Activated CD8-positive, alpha-beta T cell treated with anti-CD3 and anti-CD28 coated beads, Interleukin-2, amount 10 ng/mL, durations not matched to agents 7 days and 5 days (primary cell): Measurements from ENCODE around the gene RSAD1. TPM values are rescaled to one million over a fixed set of nuclear protein-coding genes. Genes with fewer than 3 reads are reported as not detected.

Experiments used
- ATAC-seq: fragments of 150-1000 bp; cut with Tn5 transposase; one replicate; pipeline ENCODE4 v1.10.0; 2021; ENCODE audit warnings: moderate library complexity
- CTCF ChIA-PET: fragments of 350-600 bp; sonication (Branson Sonifier 250); formaldehyde crosslinking; loops from one replicate; lab custom pipeline; 2021; ENCODE audit warnings: antibody characterized with exemption; lab: Charles Lee
- POLR2A ChIA-PET: fragments of 350-600 bp; sonication (Branson Sonifier 250); formaldehyde crosslinking; loops from one replicate; lab custom pipeline; 2021; ENCODE audit warnings: antibody characterized with exemption; lab: Charles Lee
- DNase-seq: peaks from one replicate; pipeline ENCODE4 v3.0.0-alpha.2; 2020
- H3K27ac Mint-ChIP-seq: one replicate; pipeline ENCODE4 v1.8.0; 2021; ENCODE audit warnings: mild to moderate bottlenecking, mixed read lengths
- H3K27me3 Mint-ChIP-seq: one replicate; pipeline ENCODE4 v1.8.0; 2021; ENCODE audit warnings: low read depth, mixed read lengths
- H3K36me3 Mint-ChIP-seq: one replicate; pipeline ENCODE4 v1.8.0; 2021; ENCODE audit warnings: low read depth, mixed read lengths
- H3K4me1 Mint-ChIP-seq: one replicate; pipeline ENCODE4 v1.8.0; 2021; ENCODE audit warnings: low read depth, mixed read lengths
- H3K4me3 Mint-ChIP-seq: one replicate; pipeline ENCODE4 v1.8.0; 2021; ENCODE audit warnings: mild to moderate bottlenecking, mixed read lengths
- H3K9me3 Mint-ChIP-seq: one replicate; pipeline ENCODE4 v1.8.0; 2022; ENCODE audit warnings: mixed read lengths; ENCODE audit not compliant: insufficient read depth
- total RNA-seq, 2 experiments: library from RNA; stranded (reverse); gene quantifications; one replicate each; pipeline ENCODE4 v1.2.3, GENCODE V29; 2021

RSAD1 gene
- total RNA-seq, 2 experiments from 2014 or later = 26.6 to 28.4 TPM

GRCh38 chr17:50499721-50500120, 21.1 kb downstream of the RSAD1 start:
- H3K27me3 Mint-ChIP-seq = peaks cover 2% of the 10 kb centered on the region

GRCh38 chr17:50501054-50501453, 22.4 kb downstream of the RSAD1 start:
- peak; percentile 47 for DNase-seq
- no peaks in the 10 kb centered on the region for H3K9me3 Mint-ChIP-seq

More at GRCh38 chr17:50499721-50500120, 21.1 kb downstream of the RSAD1 start:
- no peak overlapping the region for H3K4me3 Mint-ChIP-seq
- H3K9me3 Mint-ChIP-seq = no peaks in the 10 kb centered on the region
- CTCF ChIA-PET = interaction anchor here (2.1 kb wide), 1 partner anchor 20 kb away, joined by 12 read pairs; no protein-coding TSS in a partner anchor
- no peaks in the 10 kb centered on the region for H3K36me3 Mint-ChIP-seq
- DNase-seq (no peak), ATAC-seq (no peak)
- H3K4me1 Mint-ChIP-seq = peaks cover 28% of the 10 kb centered on the region
- POLR2A ChIA-PET = no interaction called here
- no peak overlapping the region for H3K27ac Mint-ChIP-seq

GRCh38 chr17:50502301-50502990, 23.8 kb downstream of the RSAD1 start:
- Mint-ChIP-seq H3K36me3 (no peaks in the 10 kb centered on the region), H3K9me3 (no peaks in the 10 kb centered on the region), H3K4me3 (no peak overlapping the region), H3K27me3 (no peaks in the 10 kb centered on the region), H3K4me1 (peaks cover 44% of the 10 kb centered on the region), H3K27ac (peak overlapping the region; percentile 78)
- POLR2A ChIA-PET = interaction anchor here (0.6 kb wide), 1 partner anchor 14 kb away, joined by 3 read pairs; no protein-coding TSS in a partner anchor
- peak; percentile 20 for ATAC-seq
- CTCF ChIA-PET = interaction anchor here (0.6 to 6.0 kb wide), 8 partner anchors 8 to 1302 kb away, joined by 3 to 34 read pairs (median 3); partner anchors contain the start of gene RSAD1
- no peak for DNase-seq

More at GRCh38 chr17:50501054-50501453, 22.4 kb downstream of the RSAD1 start:
- no peak for ATAC-seq
- Mint-ChIP-seq H3K27me3 (peaks cover 2% of the 10 kb centered on the region), H3K27ac (no peak overlapping the region), H3K4me3 (no peak overlapping the region), H3K36me3 (no peaks in the 10 kb centered on the region), H3K4me1 (peaks cover 41% of the 10 kb centered on the region)
- ChIA-PET POLR2A (no interaction called here), CTCF (interaction anchor here (1.4 to 2.8 kb wide), 4 partner anchors 9 to 22 kb away, joined by 4 to 28 read pairs (median 14); no protein-coding TSS in a partner anchor)

GRCh38 chr17:50505591-50506130, 27.0 kb downstream of the RSAD1 start:
- DNase-seq = no peak
- H3K4me1 Mint-ChIP-seq = peaks cover 68% of the 10 kb centered on the region
- peaks cover 2% of the 10 kb centered on the region for H3K36me3 Mint-ChIP-seq
- H3K4me3 Mint-ChIP-seq = no peak overlapping the region
- no peak overlapping the region for H3K27ac Mint-ChIP-seq
- no peaks in the 10 kb centered on the region for H3K9me3 Mint-ChIP-seq
- no peak for ATAC-seq
- POLR2A ChIA-PET = no interaction called here
- CTCF ChIA-PET = interaction anchor here (2.7 to 6.0 kb wide), 2 partner anchors 27 to 108 kb away, joined by 9 to 34 read pairs; partner anchors contain the start of genes LRRC59 and RSAD1
- no peaks in the 10 kb centered on the region for H3K27me3 Mint-ChIP-seq

GRCh38 chr17:50506298-50506697, 27.6 kb downstream of the RSAD1 start:
- no peaks in the 10 kb centered on the region for H3K27me3 Mint-ChIP-seq
- POLR2A ChIA-PET = no interaction called here
- CTCF ChIA-PET = interaction anchor here (0.7 to 6.0 kb wide), 3 partner anchors 28 to 109 kb away, joined by 3 to 34 read pairs (median 9); partner anchors contain the start of genes LRRC59 and RSAD1
- H3K36me3 Mint-ChIP-seq = peaks cover 2% of the 10 kb centered on the region
- DNase-seq (no peak), ATAC-seq (no peak)
- no peak overlapping the region for H3K4me3 Mint-ChIP-seq
- H3K27ac Mint-ChIP-seq = peak overlapping the region; percentile 46
- H3K4me1 Mint-ChIP-seq = peaks cover 75% of the 10 kb centered on the region
- H3K9me3 Mint-ChIP-seq = no peaks in the 10 kb centered on the region

GRCh38 chr17:50507871-50508572, 29.4 kb downstream of the RSAD1 start, which contains the start of gene MYCBPAP:
TSS of gene MYCBPAP (plus strand) at chr17:50508439. CDS start at chr17:50508675, 236 bp downstream.
- peak within 1 kb of the TSS; percentile 97 for H3K4me3 Mint-ChIP-seq
- DNase-seq (peak; percentile 90), ATAC-seq (peak; percentile 79)
- no peaks in the 10 kb centered on the region for H3K9me3 Mint-ChIP-seq
- peaks cover 2% of the 10 kb centered on the region for H3K36me3 Mint-ChIP-seq
- ChIA-PET POLR2A (no interaction called here), CTCF (interaction anchor here (1.0 to 6.0 kb wide), 2 partner anchors 29 to 147 kb away, joined by 3 to 34 read pairs; partner anchors contain the start of gene RSAD1)
- no peaks in the 10 kb centered on the region for H3K27me3 Mint-ChIP-seq
- H3K4me1 Mint-ChIP-seq = peaks cover 74% of the 10 kb centered on the region
- H3K27ac Mint-ChIP-seq = peak within 1 kb of the TSS; percentile 98

GRCh38 chr17:50508573-50509460, 30.2 kb downstream of the RSAD1 start:
- peaks cover 66% of the 10 kb centered on the region for H3K4me1 Mint-ChIP-seq
- POLR2A ChIA-PET = interaction anchor here (0.6 to 0.7 kb wide), 3 partner anchors 19 to 479 kb away, joined by 3 to 5 read pairs (median 4); no protein-coding TSS in a partner anchor
- peaks cover 2% of the 10 kb centered on the region for H3K36me3 Mint-ChIP-seq
- H3K4me3 Mint-ChIP-seq = peak overlapping the region; percentile 97
- DNase-seq = no peak
- peak; percentile 9 for ATAC-seq
- H3K27ac Mint-ChIP-seq = peak overlapping the region; percentile 96
- H3K27me3 Mint-ChIP-seq = no peaks in the 10 kb centered on the region
- CTCF ChIA-PET = interaction anchor here (1.5 to 3.7 kb wide), 3 partner anchors 7 to 30 kb away, joined by 4 to 17 read pairs (median 16); partner anchors contain the start of gene RSAD1
- H3K9me3 Mint-ChIP-seq = no peaks in the 10 kb centered on the region

GRCh38 chr17:50511058-50511457, 32.4 kb downstream of the RSAD1 start:
- Mint-ChIP-seq H3K9me3 (no peaks in the 10 kb centered on the region), H3K27ac (peak overlapping the region; percentile 58), H3K4me1 (peaks cover 44% of the 10 kb centered on the region), H3K36me3 (peaks cover 2% of the 10 kb centered on the region), H3K4me3 (peak overlapping the region; percentile 12), H3K27me3 (no peaks in the 10 kb centered on the region)
- ChIA-PET POLR2A (interaction anchor here (2.3 kb wide), 1 partner anchor 17 kb away, joined by 6 read pairs; no protein-coding TSS in a partner anchor), CTCF (interaction anchor here (0.9 to 3.7 kb wide), 5 partner anchors 9 to 32 kb away, joined by 3 to 17 read pairs (median 3); partner anchors contain the start of gene RSAD1)
- DNase-seq (peak; percentile 66), ATAC-seq (peak; percentile 45)

GRCh38 chr17:50513495-50513894, 34.8 kb downstream of the RSAD1 start:
- Mint-ChIP-seq H3K27me3 (no peaks in the 10 kb centered on the region), H3K36me3 (peaks cover 2% of the 10 kb centered on the region), H3K4me3 (no peak overlapping the region), H3K4me1 (peaks cover 35% of the 10 kb centered on the region), H3K27ac (no peak overlapping the region), H3K9me3 (no peaks in the 10 kb centered on the region)
- POLR2A ChIA-PET = no interaction called here
- DNase-seq (no peak), ATAC-seq (no peak)
- CTCF ChIA-PET = no interaction called here

- no peaks in the 10 kb centered on the region for H3K9me3 Mint-ChIP-seq
- H3K4me3 Mint-ChIP-seq = no peak overlapping the region
- ChIA-PET POLR2A (no interaction called here), CTCF (interaction anchor here (1.2 kb wide), 1 partner anchor 117 kb away, joined by 3 read pairs; the partner anchor contains the start of gene LRRC59)
- DNase-seq (no peak), ATAC-seq (no peak)
- peaks cover 2% of the 10 kb centered on the region for H3K36me3 Mint-ChIP-seq
- H3K27ac Mint-ChIP-seq = no peak overlapping the region
- no peaks in the 10 kb centered on the region for H3K27me3 Mint-ChIP-seq
- peaks cover 27% of the 10 kb centered on the region for H3K4me1 Mint-ChIP-seq
Measured at GRCh38 chr17:50514388-50514787, 35.7 kb downstream of the RSAD1 start.
